Upper lobe of left lung (tissue), 6 donors: ENCODE results near the gene HIP1. TPM values are rescaled to one million over a fixed set of nuclear protein-coding genes. Genes with fewer than 3 reads are reported as not detected.
"Not testable (repeated sequence)": the region's sequence is repeated elsewhere in the genome, so short reads cannot be mapped to it uniquely, and the experiment has no call there.

ENCODE experiments used
- ATAC-seq, 2 donors: fragments of 200-7000 bp; cut with Tn5 transposase; one replicate each; pipeline ENCODE4 v1.9.1; 2022; ENCODE audit warnings: mild to moderate bottlenecking in 2 of 2, moderate library complexity in 2 of 2; ENCODE audit not compliant: low FRiP score in 2 of 2
- DNase-seq, 2 donors: peaks; one replicate each; pipeline ENCODE4 v3.0.0-alpha.2; 2019 to 2020
- H3K27ac ChIP-seq, 4 donors: fragments of 200-600 bp; sonication (generic); one replicate each; pipeline ENCODE4 v1.5.1; 2016 to 2019
- H3K27me3 ChIP-seq, 4 donors: fragments of 200-600 bp; sonication (generic); one replicate each; pipeline ENCODE4 v1.5.1; 2017 to 2019
- H3K36me3 ChIP-seq, 4 donors: fragments of 200-600 bp; sonication (generic); one replicate each; pipeline ENCODE4 v1.5.1; 2016 to 2019
- H3K4me1 ChIP-seq, 4 donors: fragments of 200-600 bp; sonication (generic); one replicate each; pipeline ENCODE4 v1.5.1; 2018 to 2019
- H3K4me3 ChIP-seq, 4 donors: fragments of 200-600 bp; sonication (generic); one replicate each; pipeline ENCODE4 v1.5.1; 2017 to 2019; ENCODE audit warnings: mild to moderate bottlenecking in 2 of 4, moderate library complexity in 1 of 4
- H3K9me3 ChIP-seq, 4 donors: fragments of 200-600 bp; sonication (generic); one replicate each; pipeline ENCODE4 v1.5.1; 2018 to 2019
- EP300 ChIP-seq, 4 donors: sonication (generic); formaldehyde crosslinking; IDR thresholded peaks; one replicate each; pipeline ENCODE4 v1.5.1; 2017; ENCODE audit warnings: antibody characterized with exemption in 4 of 4, control low read depth in 2 of 4
- POLR2A ChIP-seq, 4 donors: fragments of 450-650 bp; IDR thresholded peaks; one replicate each; pipeline ENCODE4 v1.5.1; 2016 to 2017; ENCODE audit warnings: antibody characterized with exemption in 4 of 4, mild to moderate bottlenecking in 2 of 4
- POLR2AphosphoS5 ChIP-seq, 2 donors: sonication (generic); formaldehyde crosslinking; IDR thresholded peaks; one replicate each; pipeline ENCODE4 v1.5.1; 2017; ENCODE audit warnings: antibody characterized with exemption in 2 of 2
- WGBS, 2 donors: methylation state at CpG; one replicate each; pipeline ENCODE4 v1.1.5; 2017 to 2018; 5-methylcytosine and 5-hydroxymethylcytosine counted together
- total RNA-seq, 6 donors: library from RNA; depleted of rRNA in 4 of 6; stranded (reverse); fragments of >200 nt in 4 of 6; gene quantifications; one replicate each; pipeline versions ENCODE4 v1.1.0 to v1.2.1, GENCODE V29; 2016 to 2021
- TF ChIP-seq, protein P1 (sequence below), 6 experiments: fragments of 450-650 bp in 4 of 6; fragments of 200-600 bp in 2 of 6; sonication (generic) in 2 of 6; IDR thresholded peaks; one replicate each; pipeline ENCODE4 v1.5.1; 2016 to 2019; ENCODE audit warnings: antibody characterized with exemption in 6 of 6
- donor health status: DM: no; HTN: no; CAD: no; lungs with moderate emphysema.
- donor health status: DM: no; HTN: yes; CAD: no; lungs with severe emphysema.

HIP1 gene
- total RNA-seq, 6 donors from 2014 or later, result 43.9 to 66.0 (median 55.2) TPM

DNA sequence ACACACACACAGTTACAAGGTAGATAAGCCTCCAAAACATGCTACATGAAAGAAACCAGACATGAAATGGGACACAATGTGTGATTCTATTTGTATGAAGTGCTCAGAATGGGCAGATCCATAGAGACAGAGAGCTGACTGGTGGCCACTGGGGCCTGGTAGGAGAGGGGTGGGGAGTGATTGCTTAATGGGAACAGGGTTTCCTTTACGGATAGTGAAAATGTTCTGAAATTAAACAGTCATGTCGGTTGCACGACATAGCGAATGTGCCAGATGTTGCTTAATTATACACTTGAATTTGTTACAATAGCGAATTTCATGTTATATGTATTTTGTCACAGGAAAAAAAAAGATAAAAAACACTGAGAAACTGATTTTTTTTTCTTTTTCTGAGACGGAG lies 124.3 kb downstream of the HIP1 start:
- Histone ChIP-seq H3K27ac (peak overlapping the region in 2 of 4 donors; percentile 55 to 81), H3K36me3 (no peaks in the 10 kb centered on the region), H3K9me3 (no peaks in the 10 kb centered on the region), H3K27me3 (no peaks in the 10 kb centered on the region), H3K4me1 (peaks cover 33 to 61% (median 42%) of the 10 kb centered on the region in 4 donors), H3K4me3 (no peak overlapping the region)
- no peak for ATAC-seq
- 59 to 69% methylated on average over 6 of the region's 6 CpGs for WGBS, 2 donors
- no peak for TF ChIP-seq EP300 (IDR thresholded peaks at IDR 0.05)
- TF ChIP-seq POLR2AphosphoS5 (IDR thresholded peaks at IDR 0.05), result no peak
- DNase-seq, result no peak

DNA sequence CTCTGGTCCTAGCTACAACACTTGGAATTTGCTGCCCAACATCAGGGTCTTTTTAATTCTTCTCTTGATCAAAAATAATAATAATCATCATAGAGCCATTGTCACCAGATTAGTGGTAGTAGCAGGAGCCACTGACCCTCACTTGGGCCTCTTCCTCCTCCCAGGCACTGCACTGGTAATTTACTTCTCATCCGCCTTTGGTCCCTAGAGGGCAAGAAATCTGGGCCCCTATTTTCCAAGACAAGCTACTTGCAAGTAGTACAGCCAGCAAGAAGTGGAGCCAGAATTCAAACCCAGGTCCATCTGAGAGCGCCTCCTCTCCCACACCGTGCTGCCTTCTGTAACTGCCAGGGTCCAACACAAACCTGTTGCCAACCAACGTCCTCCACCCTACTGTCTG lies 125.4 kb downstream of the HIP1 start:
- peak overlapping the region in 2 of 4 donors; percentile 74 to 81 for H3K27ac ChIP-seq
- TF ChIP-seq POLR2A (IDR thresholded peaks at IDR 0.05) (no peak), EP300 (IDR thresholded peaks at IDR 0.05) (no peak), POLR2AphosphoS5 (IDR thresholded peaks at IDR 0.05) (no peak)
- TF ChIP-seq, protein P1, sequence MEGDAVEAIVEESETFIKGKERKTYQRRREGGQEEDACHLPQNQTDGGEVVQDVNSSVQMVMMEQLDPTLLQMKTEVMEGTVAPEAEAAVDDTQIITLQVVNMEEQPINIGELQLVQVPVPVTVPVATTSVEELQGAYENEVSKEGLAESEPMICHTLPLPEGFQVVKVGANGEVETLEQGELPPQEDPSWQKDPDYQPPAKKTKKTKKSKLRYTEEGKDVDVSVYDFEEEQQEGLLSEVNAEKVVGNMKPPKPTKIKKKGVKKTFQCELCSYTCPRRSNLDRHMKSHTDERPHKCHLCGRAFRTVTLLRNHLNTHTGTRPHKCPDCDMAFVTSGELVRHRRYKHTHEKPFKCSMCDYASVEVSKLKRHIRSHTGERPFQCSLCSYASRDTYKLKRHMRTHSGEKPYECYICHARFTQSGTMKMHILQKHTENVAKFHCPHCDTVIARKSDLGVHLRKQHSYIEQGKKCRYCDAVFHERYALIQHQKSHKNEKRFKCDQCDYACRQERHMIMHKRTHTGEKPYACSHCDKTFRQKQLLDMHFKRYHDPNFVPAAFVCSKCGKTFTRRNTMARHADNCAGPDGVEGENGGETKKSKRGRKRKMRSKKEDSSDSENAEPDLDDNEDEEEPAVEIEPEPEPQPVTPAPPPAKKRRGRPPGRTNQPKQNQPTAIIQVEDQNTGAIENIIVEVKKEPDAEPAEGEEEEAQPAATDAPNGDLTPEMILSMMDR (IDR thresholded peaks at IDR 0.05), result no peak
- no peak for DNase-seq
- peaks cover 27 to 59% (median 35%) of the 10 kb centered on the region in 4 donors for H3K4me1 ChIP-seq
- H3K9me3 ChIP-seq, result no peaks in the 10 kb centered on the region
- H3K4me3 ChIP-seq, result no peak overlapping the region
- no peaks in the 10 kb centered on the region for H3K36me3 ChIP-seq
- 97 to 98% methylated on average over 3 to 4 of the region's 4 CpGs for WGBS, 2 donors
- H3K27me3 ChIP-seq, result no peaks in the 10 kb centered on the region
- ATAC-seq, result no peak

DNA sequence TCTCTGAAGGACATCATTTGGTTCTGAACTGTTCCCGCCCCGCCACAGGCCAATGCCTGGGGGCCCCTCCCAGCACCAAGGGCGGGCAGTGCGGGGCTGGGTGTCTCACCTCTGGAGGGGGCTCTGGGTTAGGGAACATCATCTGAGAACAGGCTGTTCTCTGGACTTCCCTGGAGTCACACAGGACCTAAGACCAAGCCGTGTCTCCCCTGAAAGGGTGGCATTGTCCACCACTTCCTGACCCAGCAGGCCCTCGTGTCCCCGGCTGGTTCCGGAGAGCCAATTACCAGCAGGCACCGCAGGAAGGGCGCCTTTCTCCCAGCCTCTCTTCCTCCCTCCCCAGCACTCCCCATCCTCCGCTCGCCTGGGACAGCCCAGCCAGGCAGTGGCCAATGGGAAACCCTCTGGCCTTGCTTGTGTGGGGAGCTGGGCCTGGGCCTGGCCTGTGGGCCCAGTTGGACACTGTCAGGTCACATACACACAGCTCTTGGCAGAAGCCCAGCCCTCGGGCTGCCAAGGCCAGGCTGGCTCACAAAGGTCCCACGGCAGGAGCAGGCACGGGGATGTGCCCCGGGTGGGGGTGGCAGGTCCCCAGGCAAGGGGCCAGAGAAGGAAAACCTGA lies 127.1 kb downstream of the HIP1 start:
- no peaks in the 10 kb centered on the region for H3K36me3 ChIP-seq
- H3K4me1 ChIP-seq, result peaks cover 15 to 44% (median 20%) of the 10 kb centered on the region in 4 donors
- WGBS, 2 donors, result 28 to 63% methylated on average over 14 to 16 of the region's 16 CpGs
- peak overlapping the region in 2 of 4 donors; percentile 7 to 19 for H3K4me3 ChIP-seq
- ATAC-seq (peak; percentile 79 to 94), DNase-seq (peak; percentile 84 to 85)
- H3K27ac ChIP-seq, result peak overlapping the region; percentile 74 to 91 (median 78)
- no peaks in the 10 kb centered on the region for H3K27me3 ChIP-seq
- no peaks in the 10 kb centered on the region for H3K9me3 ChIP-seq
- TF ChIP-seq EP300 (IDR thresholded peaks at IDR 0.05) (peak in 2 of 4 donors; percentile 39 to 76), POLR2AphosphoS5 (IDR thresholded peaks at IDR 0.05) (peak; percentile 83 to 88), POLR2A (IDR thresholded peaks at IDR 0.05) (peak in 1 of 4 donors; percentile 39)
- TF ChIP-seq, protein P1 (IDR thresholded peaks at IDR 0.05), result peak in 2 of 6 experiments; percentile 13 to 27

DNA sequence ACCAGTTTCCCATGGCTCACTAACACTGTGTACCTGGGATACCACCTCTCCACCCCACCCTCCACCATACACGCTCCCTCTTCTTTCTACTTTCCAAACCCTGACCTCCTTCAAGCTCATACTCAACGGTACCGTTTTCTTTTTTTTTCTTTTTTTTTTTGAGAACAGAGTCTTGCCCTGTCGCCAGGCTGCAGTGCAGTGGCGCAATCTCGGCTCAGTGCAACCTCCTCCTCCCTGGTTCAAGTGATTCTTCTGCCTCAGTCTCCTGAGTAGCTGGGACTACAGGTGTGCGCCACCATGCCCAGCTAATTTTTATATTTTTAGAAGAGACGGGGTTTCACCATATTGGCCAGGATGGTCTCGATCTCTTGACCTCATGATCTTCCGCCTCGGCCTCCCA lies 129.3 kb downstream of the HIP1 start:
- H3K9me3 ChIP-seq, H3K4me3 ChIP-seq, H3K27me3 ChIP-seq, ATAC-seq, H3K36me3 ChIP-seq, DNase-seq: not testable (repeated sequence)
- peak overlapping the region in 2 of 4 donors; percentile 15 to 30 for H3K27ac ChIP-seq
- H3K4me1 ChIP-seq, result peaks cover 16 to 43% (median 18%) of the 10 kb centered on the region in 4 donors
- WGBS, 2 donors, result 76 to 85% methylated on average over 11 of the region's 11 CpGs

DNA sequence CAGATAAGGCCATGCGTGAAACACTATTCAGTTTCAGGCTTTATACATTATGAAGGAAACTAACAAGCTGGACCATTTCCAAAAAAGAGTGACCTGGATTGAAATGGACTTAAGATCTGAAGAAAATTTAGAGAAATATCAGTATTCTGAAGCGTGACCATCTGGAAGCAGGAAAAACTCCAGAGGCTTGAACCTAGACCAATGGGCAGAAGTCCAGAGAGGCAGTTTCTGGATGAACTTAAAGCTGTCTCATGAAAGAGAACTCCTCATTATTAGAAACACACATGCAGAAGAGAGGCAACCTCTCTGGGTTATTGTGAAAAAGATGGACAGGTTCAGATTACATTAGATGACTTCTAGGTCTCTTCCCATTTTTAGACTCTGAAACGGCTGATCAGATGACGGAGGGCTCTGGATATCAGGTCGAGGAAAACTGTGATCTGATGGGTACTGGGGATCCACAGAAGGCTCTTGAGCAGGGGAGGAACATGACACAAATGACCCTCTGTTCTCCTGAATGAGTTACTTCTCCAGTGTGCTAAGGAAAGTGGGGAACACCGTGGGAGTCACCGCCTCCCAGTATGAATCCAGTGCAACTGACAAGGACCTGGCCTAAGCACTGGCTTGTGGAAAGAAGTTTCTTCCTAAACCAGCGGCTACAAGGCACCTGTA lies 130.2 kb downstream of the HIP1 start:
- WGBS, 2 donors, result 77 to 85% methylated on average over 7 to 8 of the region's 8 CpGs
- DNase-seq (no peak), ATAC-seq (no peak)
- H3K9me3 ChIP-seq, result no peaks in the 10 kb centered on the region
- H3K4me3 ChIP-seq, result no peak overlapping the region
- TF ChIP-seq EP300 (IDR thresholded peaks at IDR 0.05) (no peak), POLR2A (IDR thresholded peaks at IDR 0.05) (no peak), POLR2AphosphoS5 (IDR thresholded peaks at IDR 0.05) (no peak)
- TF ChIP-seq, protein P1 (IDR thresholded peaks at IDR 0.05), result no peak
- no peaks in the 10 kb centered on the region for H3K36me3 ChIP-seq
- peaks cover 13 to 46% (median 19%) of the 10 kb centered on the region in 4 donors for H3K4me1 ChIP-seq
- peak overlapping the region in 2 of 4 donors; percentile 15 to 30 for H3K27ac ChIP-seq
- H3K27me3 ChIP-seq, result no peaks in the 10 kb centered on the region
